HEK293 (cell line): ENCODE data around the gene ERCC6L.

ENCODE experiments used
- CTCF ChIA-PET: fragments of 350-600 bp; formaldehyde crosslinking; extraction: SDS; loops from one replicate; lab custom pipeline; 2021; ENCODE audit warnings: antibody characterized with exemption; lab: Yijun Ruan, JAX
- POLR2A ChIA-PET: fragments of 300-600 bp; formaldehyde crosslinking; extraction: SDS; loops from one replicate; lab custom pipeline; 2020; ENCODE audit warnings: antibody characterized with exemption, inconsistent platforms; lab: Yijun Ruan, JAX
- H3K27ac ChIP-seq: fragments of 200-500 bp; sonication (Bioruptor generic); 2 replicates; pipeline ENCODE4 v1.5.1; 2014; ENCODE audit warnings: low read depth, low read length, control low read depth, inconsistent platforms; ENCODE audit errors: extremely low read depth
- H3K36me3 ChIP-seq, 2 experiments: fragments of 200-500 bp in 1 of 2; sonication (Bioruptor generic) in 1 of 2; 1 replicate in 1 of 2; 2 replicates in 1 of 2; pipeline ENCODE4 v1.5.1; 2014 to 2017; ENCODE audit warnings: inconsistent platforms in 2 of 2, low read length in 2 of 2; ENCODE audit not compliant: control insufficient read depth in 2 of 2, insufficient read depth in 1 of 2
- H3K4me1 ChIP-seq: fragments of 200-500 bp; sonication (Bioruptor generic); 2 replicates; pipeline ENCODE4 v1.5.1; 2014; ENCODE audit warnings: mild to moderate bottlenecking, low read length, inconsistent platforms; ENCODE audit not compliant: control insufficient read depth, insufficient read depth
- H3K4me3 ChIP-seq: 2 replicates; pipeline ENCODE4 v1.5.1; 2011; ENCODE audit warnings: low read depth, mild to moderate bottlenecking, control low read depth, low read length, moderate library complexity
- H3K9me3 ChIP-seq: fragments of 200-500 bp; sonication (Bioruptor generic); 2 replicates; pipeline ENCODE4 v1.5.1; 2014; ENCODE audit warnings: low read depth, low read length, inconsistent platforms; ENCODE audit not compliant: control insufficient read depth, insufficient read depth
- BCL11A ChIP-seq: fragments of 450-650 bp; formaldehyde crosslinking; IDR thresholded peaks from 2 replicates; pipeline ENCODE4 v1.5.1; 2016; ENCODE audit warnings: low read depth, missing biosample characterization, missing genetic modification characterization
- EGR2 ChIP-seq: fragments of 450-650 bp; formaldehyde crosslinking; IDR thresholded peaks from 2 replicates; pipeline ENCODE4 v1.5.1; 2016; ENCODE audit warnings: low read depth, missing biosample characterization, missing genetic modification characterization
- GLI2 ChIP-seq: fragments of 450-650 bp; formaldehyde crosslinking; IDR thresholded peaks from 2 replicates; pipeline ENCODE4; 2017; ENCODE audit warnings: missing biosample characterization, missing genetic modification characterization, low read depth, borderline replicate concordance
- GLI4 ChIP-seq: fragments of 450-650 bp; formaldehyde crosslinking; IDR thresholded peaks from 2 replicates; pipeline ENCODE4 v1.5.1; 2016; ENCODE audit warnings: missing biosample characterization, missing genetic modification characterization
- GLIS1 ChIP-seq: fragments of 450-650 bp; formaldehyde crosslinking; IDR thresholded peaks from 2 replicates; pipeline ENCODE4 v1.5.1; 2016; ENCODE audit warnings: missing biosample characterization, missing genetic modification characterization
- HOXA7 ChIP-seq: sonication (generic); formaldehyde crosslinking; IDR thresholded peaks from 2 replicates; pipeline ENCODE4 v1.8.1; 2022; ENCODE audit warnings: missing genetic modification reagents, borderline replicate concordance
- HOXC10 ChIP-seq: sonication (generic); formaldehyde crosslinking; IDR thresholded peaks from 2 replicates; pipeline ENCODE4 v1.8.1; 2023; ENCODE audit warnings: mild to moderate bottlenecking, missing genetic modification reagents
- HOXD13 ChIP-seq: sonication (generic); formaldehyde crosslinking; IDR thresholded peaks from 2 replicates; pipeline ENCODE4 v1.8.0; 2022; ENCODE audit warnings: missing genetic modification reagents, borderline replicate concordance
- PBX3 ChIP-seq: sonication (generic); formaldehyde crosslinking; IDR thresholded peaks from 2 replicates; pipeline ENCODE4 v1.8.1; 2022; ENCODE audit warnings: mild to moderate bottlenecking, moderate library complexity, missing genetic modification reagents
- SCRT1 ChIP-seq: fragments of 450-650 bp; formaldehyde crosslinking; IDR thresholded peaks from 2 replicates; pipeline ENCODE4 v1.5.1; 2016; ENCODE audit warnings: missing biosample characterization, missing genetic modification characterization, borderline replicate concordance
- SETDB1 ChIP-seq: IDR thresholded peaks from one replicate; pipeline ENCODE4 v1.6.1; 2017; ENCODE audit warnings: mild to moderate bottlenecking, low read length, moderate library complexity, mixed read lengths; ENCODE audit not compliant: insufficient read length
- ZBTB48 ChIP-seq: fragments of 450-650 bp; formaldehyde crosslinking; IDR thresholded peaks from 2 replicates; pipeline ENCODE4 v1.5.1; 2016; ENCODE audit warnings: missing biosample characterization, missing genetic modification characterization
- ZBTB6 ChIP-seq: fragments of 450-650 bp; formaldehyde crosslinking; IDR thresholded peaks from 2 replicates; pipeline ENCODE4 v1.5.1; 2017; ENCODE audit warnings: missing biosample characterization, missing genetic modification characterization
- ZFHX2 ChIP-seq: fragments of 450-650 bp; formaldehyde crosslinking; conservative IDR thresholded peaks from 2 replicates; pipeline ENCODE4 v1.5.1; 2016; ENCODE audit warnings: missing biosample characterization, missing genetic modification characterization
- ZFP37 ChIP-seq: fragments of 450-650 bp; formaldehyde crosslinking; IDR thresholded peaks from 2 replicates; pipeline ENCODE4 v1.5.1; 2016; ENCODE audit warnings: missing biosample characterization, missing genetic modification characterization
- ZIC2 ChIP-seq: fragments of 450-650 bp; formaldehyde crosslinking; IDR thresholded peaks from 2 replicates; pipeline ENCODE4 v1.5.1; 2016; ENCODE audit warnings: missing biosample characterization, missing genetic modification characterization
- ZNF174 ChIP-seq: fragments of 450-650 bp; formaldehyde crosslinking; IDR thresholded peaks from 2 replicates; pipeline ENCODE4 v1.5.0; 2017; ENCODE audit warnings: missing biosample characterization, mild to moderate bottlenecking, missing genetic modification characterization
- ZNF175 ChIP-seq: fragments of 450-650 bp; formaldehyde crosslinking; IDR thresholded peaks from 2 replicates; pipeline ENCODE4 v1.5.1; 2016; ENCODE audit warnings: missing biosample characterization, missing genetic modification characterization
- ZNF2 ChIP-seq: fragments of 450-650 bp; formaldehyde crosslinking; IDR thresholded peaks from 2 replicates; pipeline ENCODE4 v1.5.1; 2016; ENCODE audit warnings: missing biosample characterization, missing genetic modification characterization
- ZNF211 ChIP-seq: fragments of 450-650 bp; formaldehyde crosslinking; IDR thresholded peaks from 2 replicates; pipeline ENCODE4 v1.5.1; 2016; ENCODE audit warnings: low read depth, missing biosample characterization, missing genetic modification characterization
- ZNF26 ChIP-seq: fragments of 450-650 bp; formaldehyde crosslinking; IDR thresholded peaks from 2 replicates; pipeline ENCODE4 v1.5.1; 2016; ENCODE audit warnings: missing biosample characterization, missing genetic modification characterization
- ZNF510 ChIP-seq: fragments of 450-650 bp; formaldehyde crosslinking; IDR thresholded peaks from 2 replicates; pipeline ENCODE4 v1.5.1; 2018; ENCODE audit warnings: mild to moderate bottlenecking, missing genetic modification characterization, missing biosample characterization; ENCODE audit not compliant: insufficient replicate concordance
- ZNF513 ChIP-seq: fragments of 450-650 bp; IDR thresholded peaks from 2 replicates; pipeline ENCODE4 v1.5.1; 2018; ENCODE audit warnings: missing biosample characterization, missing genetic modification characterization
- ZNF571 ChIP-seq: fragments of 450-650 bp; formaldehyde crosslinking; IDR thresholded peaks from 2 replicates; pipeline ENCODE4 v1.5.0; 2017; ENCODE audit warnings: missing biosample characterization, missing genetic modification characterization
- ZNF624 ChIP-seq: fragments of 450-650 bp; formaldehyde crosslinking; IDR thresholded peaks from 2 replicates; pipeline ENCODE4 v1.5.1; 2017; ENCODE audit warnings: missing biosample characterization, missing genetic modification characterization
- ZNF707 ChIP-seq: fragments of 450-650 bp; formaldehyde crosslinking; IDR thresholded peaks from 2 replicates; pipeline ENCODE4 v1.5.1; 2016; ENCODE audit warnings: missing biosample characterization, missing genetic modification characterization
- ZNF768 ChIP-seq: fragments of 450-650 bp; formaldehyde crosslinking; IDR thresholded peaks from 2 replicates; pipeline ENCODE4 v1.5.1; 2018; ENCODE audit warnings: missing biosample characterization, mild to moderate bottlenecking, missing genetic modification characterization
- ZNF777 ChIP-seq: fragments of 450-650 bp; formaldehyde crosslinking; IDR thresholded peaks from 2 replicates; pipeline ENCODE4 v1.5.1; 2017; ENCODE audit warnings: missing biosample characterization, missing genetic modification characterization, borderline replicate concordance

The ERCC6L gene

GRCh38 chrX:72262077-72262476, 23.2 kb upstream of the ERCC6L start:
- Histone ChIP-seq H3K9me3 (no peaks in the 10 kb centered on the region), H3K4me1 (peaks cover 12% of the 10 kb centered on the region), H3K27ac (no peak overlapping the region; the same call in 1 of the 2 replicates), H3K36me3 (peaks cover 3 to 16% of the 10 kb centered on the region in 2 experiments), H3K4me3 (no peak overlapping the region)
- ChIA-PET CTCF (interaction anchor here (0.7 to 2.8 kb wide), 4 partner anchors 15 to 373 kb away, joined by 3 to 23 read pairs (median 6); partner anchors contain the start of gene RPS4X), POLR2A (interaction anchor here (4.3 kb wide), 1 partner anchor 14 kb away, joined by 60 read pairs; the partner anchor contains the start of gene RPS4X)
- TF ChIP-seq ZNF174 (tag by site-specific recombination): no peak
- TF ChIP-seq ZFHX2 (tag by site-specific recombination): no peak
- TF ChIP-seq SCRT1 (tag by site-specific recombination): no peak
- TF ChIP-seq ZIC2 (tag by site-specific recombination): no peak
- no peak for TF ChIP-seq BCL11A (tag by site-specific recombination)
- TF ChIP-seq HOXA7 (CRISPR knock-in tag): no peak
- TF ChIP-seq GLI4: no peak
- TF ChIP-seq SETDB1: no peak

- H3K36me3 ChIP-seq: no peaks in the 10 kb centered on the region; a peak in 1 of 3 replicates
- H3K4me1 ChIP-seq: peaks cover 12% of the 10 kb centered on the region
- TF ChIP-seq ZNF777 (tag by site-specific recombination) (no peak), ZNF2 (no peak), ZNF624 (tag by site-specific recombination) (no peak), ZBTB48 (tag by site-specific recombination) (no peak), ZNF768 (tag by site-specific recombination) (no peak), HOXC10 (CRISPR knock-in tag) (no peak), ZNF510 (no peak), ZNF211 (tag by site-specific recombination) (no peak), ZFHX2 (tag by site-specific recombination) (peak; percentile 59), GLIS1 (0 out of 2 replicates have a peak, but pooled peaks have one; percentile 33), EGR2 (tag by site-specific recombination) (peak; percentile 78), PBX3 (CRISPR knock-in tag) (no peak)
- no peak overlapping the region for H3K4me3 ChIP-seq
- H3K27ac ChIP-seq: no peak overlapping the region
- ChIA-PET CTCF (interaction anchor here (0.8 to 1.9 kb wide), 3 partner anchors 15 to 25 kb away, joined by 3 to 9 read pairs (median 3); no protein-coding TSS in a partner anchor), POLR2A (interaction anchor here (0.8 to 2.9 kb wide), 3 partner anchors 10 to 16 kb away, joined by 3 to 13 read pairs (median 8); partner anchors contain the start of gene RPS4X)
- no peaks in the 10 kb centered on the region for H3K9me3 ChIP-seq
Measured at GRCh38 chrX:72260448-72260847, 21.6 kb upstream of the ERCC6L start.

GRCh38 chrX:72258174-72258573, 19.3 kb upstream of the ERCC6L start:
- H3K9me3 ChIP-seq: no peaks in the 10 kb centered on the region
- H3K36me3 ChIP-seq: no peaks in the 10 kb centered on the region
- POLR2A ChIA-PET: interaction anchor here (1.2 to 1.4 kb wide), 3 partner anchors 13 to 77 kb away, joined by 4 to 8 read pairs (median 4); partner anchors contain the start of gene RPS4X
- no peak overlapping the region for H3K27ac ChIP-seq
- CTCF ChIA-PET: interaction anchor here (1.0 to 2.7 kb wide), 3 partner anchors 13 to 19 kb away, joined by 6 to 14 read pairs (median 6); partner anchors contain the start of gene RPS4X
- peaks cover 12% of the 10 kb centered on the region for H3K4me1 ChIP-seq
- H3K4me3 ChIP-seq: no peak overlapping the region
- TF ChIP-seq ZBTB6 (tag by site-specific recombination) (no peak), ZNF571 (tag by site-specific recombination) (no peak), ZNF175 (tag by site-specific recombination) (no peak), ZNF707 (tag by site-specific recombination) (no peak), SETDB1 (no peak), ZNF513 (no peak), ZNF26 (no peak), ZIC2 (tag by site-specific recombination) (no peak), ZFP37 (no peak), HOXD13 (CRISPR knock-in tag) (no peak), GLI2 (tag by site-specific recombination) (no peak)
